Activated effector memory CD4-positive, alpha-beta T cell treated with Interleukin-2 at 50 U/mL for 16 hours (primary cell): ENCODE measurements around the gene PPFIA1.

Source experiments
- DNase-seq: peaks from one replicate; pipeline ENCODE4 v3.0.0-alpha.2; 2020

PPFIA1 gene

DNA sequence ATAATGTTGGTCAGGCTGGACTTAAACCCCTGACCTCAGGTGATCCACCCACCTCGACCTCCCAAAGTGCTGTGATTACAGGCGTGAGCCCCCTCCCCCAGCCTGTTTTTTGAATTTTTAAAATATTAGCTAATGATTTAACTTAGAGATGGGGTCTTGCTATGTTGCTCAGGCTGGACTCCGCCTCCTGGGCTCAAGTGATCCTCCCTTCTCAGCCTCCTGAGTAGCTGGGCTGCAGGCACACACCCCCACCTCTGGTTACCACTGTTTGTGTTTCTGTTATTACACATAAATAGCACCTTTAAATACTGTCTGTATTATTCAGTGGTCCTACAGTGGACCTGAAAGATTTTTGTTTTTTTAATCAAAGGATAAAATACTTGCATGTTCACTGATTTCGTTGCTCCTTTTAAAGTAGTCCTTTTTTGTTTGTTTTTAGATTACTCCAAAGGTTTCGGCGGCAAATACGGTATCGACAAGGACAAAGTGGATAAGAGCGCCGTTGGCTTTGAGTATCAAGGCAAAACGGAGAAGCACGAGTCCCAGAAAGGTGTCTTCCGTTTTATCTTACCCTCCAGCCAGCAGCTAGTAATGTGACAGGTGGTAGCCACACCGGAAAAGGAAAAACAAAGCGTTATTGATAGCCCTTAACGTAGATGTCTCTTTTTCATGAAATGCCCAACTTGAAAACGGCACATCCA lies 149.0 kb downstream of the PPFIA1 start:
- DNase-seq: no peak

DNA sequence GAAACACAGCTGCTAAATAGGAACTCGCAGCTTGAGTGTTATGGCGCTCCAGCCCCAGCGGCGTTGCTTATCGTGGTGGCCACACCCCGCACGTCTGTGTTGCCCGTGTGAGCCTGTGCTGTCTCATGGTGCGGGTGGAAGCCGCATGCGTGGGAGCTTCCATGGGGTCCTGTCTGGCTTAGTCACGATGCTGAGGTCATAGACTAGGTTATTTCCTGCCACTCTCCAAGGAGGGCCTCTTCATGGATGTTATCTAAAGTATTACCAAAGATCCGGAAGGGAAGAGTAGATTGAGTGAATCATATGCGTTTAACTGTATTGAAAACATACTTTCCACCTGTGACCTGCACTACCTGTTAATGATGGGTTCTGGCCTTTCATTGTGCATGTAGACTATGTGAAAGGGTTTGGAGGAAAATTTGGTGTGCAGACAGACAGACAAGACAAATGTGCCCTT lies 149.5 kb downstream of the PPFIA1 start:
- DNase-seq: no peak

DNA sequence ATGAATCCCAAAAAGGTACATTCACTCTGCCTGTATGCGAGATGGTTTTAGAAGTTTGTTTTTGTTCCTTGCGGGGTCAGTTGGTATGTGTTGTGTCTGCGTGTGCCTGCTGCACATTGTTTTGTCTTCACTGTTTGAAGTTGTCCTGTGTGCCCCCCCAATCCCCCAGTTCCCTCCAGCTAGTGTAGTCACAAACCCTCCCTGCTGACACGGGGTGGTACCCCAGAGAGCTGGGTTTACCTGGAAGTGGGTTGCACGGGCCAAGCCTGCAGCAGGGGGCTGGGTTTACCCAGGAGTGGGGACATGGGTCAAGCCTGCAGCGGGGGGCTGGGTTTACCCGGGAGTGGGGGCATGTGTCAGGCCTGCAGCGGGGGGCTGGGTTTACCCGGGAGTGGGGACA lies 150.0 kb downstream of the PPFIA1 start:
- DNase-seq: no peak

DNA sequence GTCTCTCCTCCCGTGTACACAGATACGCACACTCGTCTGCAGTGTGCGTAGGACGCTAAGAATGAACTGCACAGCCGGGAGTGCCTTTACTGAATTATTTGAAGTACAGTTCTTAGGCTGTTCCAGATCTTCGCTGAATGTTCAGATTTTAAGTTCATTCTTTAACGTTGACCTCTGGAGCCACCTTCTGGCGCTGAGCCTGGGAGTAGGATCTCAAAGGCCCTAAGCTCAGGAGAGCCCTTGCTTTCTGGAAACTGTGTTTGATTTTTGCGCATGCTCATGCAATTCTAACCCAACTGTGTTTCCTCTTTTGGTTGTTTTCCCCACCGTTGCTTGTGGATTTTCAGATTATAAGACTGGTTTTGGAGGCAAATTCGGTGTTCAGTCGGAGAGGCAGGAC lies 150.6 kb downstream of the PPFIA1 start:
- no peak for DNase-seq

DNA sequence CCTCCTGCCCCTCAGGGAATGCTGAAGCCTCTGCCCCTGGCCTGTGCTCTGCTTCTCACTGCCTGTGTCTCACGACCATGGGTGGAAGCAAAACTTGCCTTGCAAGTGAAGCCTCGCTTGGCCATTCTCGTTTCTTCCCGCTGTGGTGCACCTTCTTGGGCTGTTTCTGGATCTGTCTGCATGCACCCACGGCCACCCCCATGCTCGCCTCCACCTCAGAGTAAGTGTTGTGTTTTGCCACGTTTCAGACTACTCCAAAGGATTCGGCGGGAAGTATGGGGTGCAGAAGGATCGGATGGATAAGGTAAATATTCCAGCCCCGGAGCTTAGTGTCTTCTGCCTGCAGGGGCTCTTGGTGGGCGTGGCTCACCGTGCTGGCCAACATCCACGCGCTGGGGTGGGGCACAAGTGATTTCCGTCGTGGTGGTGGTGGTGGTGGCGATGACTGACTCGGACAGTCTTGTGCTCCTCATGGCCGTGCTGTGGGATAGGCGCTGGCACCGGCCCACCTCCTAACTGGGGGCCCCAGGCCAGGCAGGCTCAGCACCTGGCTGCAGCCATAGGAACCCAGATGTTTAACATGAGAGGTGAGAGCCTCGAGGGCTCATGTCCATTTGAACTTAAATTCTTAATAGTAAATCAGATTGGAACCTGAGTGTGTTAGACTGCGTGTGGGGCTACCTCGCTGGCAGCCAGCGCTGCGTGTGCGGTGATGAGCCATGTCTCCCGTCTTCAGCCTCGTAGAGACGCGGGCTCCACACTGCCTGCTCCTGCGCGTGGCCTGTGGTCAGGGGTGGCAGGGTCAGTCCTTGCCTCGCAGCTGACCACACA lies 152.4 kb downstream of the PPFIA1 start:
- DNase-seq: no peak

DNA sequence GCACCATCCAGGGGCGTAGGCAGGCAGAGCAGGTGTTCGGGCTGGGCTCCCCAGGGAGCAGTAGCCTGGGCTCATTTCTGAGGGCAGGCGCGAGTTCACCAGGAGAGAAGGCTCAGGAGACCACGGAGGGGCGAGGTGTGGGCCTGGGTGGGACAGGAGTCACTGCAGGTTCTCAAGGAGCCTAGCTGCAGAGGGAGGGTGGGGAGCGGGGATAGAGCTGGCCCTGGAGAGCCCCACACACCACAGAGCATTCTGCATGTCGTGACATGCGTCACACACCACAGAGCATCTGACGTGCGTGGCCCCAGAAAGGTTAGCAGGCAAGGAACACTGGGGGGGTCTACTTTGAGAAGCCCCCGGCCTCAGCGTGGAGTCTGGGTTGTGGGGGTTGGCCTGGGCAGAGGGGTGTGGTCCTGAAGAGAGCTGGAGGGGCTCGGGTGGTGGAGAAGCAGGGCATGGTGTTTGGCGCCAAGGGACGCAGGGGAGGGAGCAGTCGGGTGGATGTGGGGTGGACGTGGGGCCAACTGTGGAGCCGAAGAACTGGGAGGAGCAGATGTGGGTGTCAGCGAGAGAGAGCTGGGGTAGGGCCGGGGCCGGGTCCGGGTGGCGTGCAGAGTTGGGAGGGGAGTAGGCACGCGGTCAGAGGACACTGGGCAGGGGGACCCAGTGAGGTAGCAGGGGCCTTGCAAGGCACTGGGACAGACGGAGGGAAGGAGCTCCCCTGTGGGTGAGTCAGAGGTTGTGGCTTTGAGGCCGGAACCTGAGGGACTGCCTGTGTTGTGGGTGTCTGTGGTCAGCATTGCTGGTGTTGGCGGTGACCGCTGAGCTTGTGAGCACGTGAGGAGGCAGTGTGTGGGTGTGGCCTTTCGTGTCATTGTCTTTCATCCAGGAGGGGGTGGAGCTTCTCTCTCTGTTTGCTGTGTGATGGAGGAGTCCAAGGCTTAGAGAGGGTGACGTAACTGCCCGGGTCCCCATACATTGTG lies 153.3 kb downstream of the PPFIA1 start:
- no peak for DNase-seq

DNA sequence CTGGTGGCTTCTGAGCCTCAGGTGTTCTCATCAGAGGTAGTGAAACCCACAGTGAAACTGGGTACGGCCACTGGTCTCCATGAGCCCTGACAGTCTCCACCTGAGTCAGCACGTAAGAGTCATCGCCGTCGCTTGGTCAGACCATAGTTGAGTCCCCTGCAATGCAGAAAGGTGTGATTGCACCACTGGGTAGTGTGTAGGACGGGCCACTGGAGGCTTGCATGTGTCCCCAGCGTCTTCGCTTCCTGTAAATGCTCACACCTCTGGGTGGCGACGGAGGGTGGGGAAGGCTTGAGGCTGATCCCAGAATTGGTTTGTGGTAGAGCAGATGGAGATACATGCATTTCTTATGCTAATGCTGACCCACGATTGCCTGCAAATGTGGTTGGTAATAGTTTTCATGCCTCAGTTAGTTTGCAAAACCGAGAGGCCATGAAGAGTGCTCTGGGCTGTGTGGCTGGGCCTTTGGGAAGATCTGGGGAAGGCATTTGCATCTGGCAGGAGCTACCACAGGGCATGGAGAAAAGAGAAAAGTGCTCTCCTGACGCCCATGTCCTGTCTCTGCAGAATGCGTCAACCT lies 154.4 kb downstream of the PPFIA1 start:
- no peak for DNase-seq

DNA sequence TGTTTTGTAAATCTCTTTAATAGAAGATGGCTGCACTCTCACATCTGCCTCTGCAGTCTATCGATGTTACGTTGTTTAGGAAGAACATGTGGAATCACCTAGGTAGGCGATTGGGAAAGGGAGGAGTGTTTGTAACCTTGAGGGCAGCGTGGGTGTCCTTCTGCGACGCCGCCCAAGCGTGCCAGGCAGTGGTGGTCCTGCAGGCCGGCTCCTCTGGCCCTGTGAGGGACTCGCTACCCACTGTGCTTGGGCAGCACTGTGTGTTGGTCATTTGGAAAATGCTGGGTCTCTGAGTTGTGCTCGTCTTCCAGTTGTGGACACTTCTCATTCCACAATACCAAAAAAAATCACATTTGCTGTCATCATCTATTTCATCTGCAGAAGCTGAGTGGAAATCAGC lies 156.9 kb downstream of the PPFIA1 start:
- DNase-seq: no peak

DNA sequence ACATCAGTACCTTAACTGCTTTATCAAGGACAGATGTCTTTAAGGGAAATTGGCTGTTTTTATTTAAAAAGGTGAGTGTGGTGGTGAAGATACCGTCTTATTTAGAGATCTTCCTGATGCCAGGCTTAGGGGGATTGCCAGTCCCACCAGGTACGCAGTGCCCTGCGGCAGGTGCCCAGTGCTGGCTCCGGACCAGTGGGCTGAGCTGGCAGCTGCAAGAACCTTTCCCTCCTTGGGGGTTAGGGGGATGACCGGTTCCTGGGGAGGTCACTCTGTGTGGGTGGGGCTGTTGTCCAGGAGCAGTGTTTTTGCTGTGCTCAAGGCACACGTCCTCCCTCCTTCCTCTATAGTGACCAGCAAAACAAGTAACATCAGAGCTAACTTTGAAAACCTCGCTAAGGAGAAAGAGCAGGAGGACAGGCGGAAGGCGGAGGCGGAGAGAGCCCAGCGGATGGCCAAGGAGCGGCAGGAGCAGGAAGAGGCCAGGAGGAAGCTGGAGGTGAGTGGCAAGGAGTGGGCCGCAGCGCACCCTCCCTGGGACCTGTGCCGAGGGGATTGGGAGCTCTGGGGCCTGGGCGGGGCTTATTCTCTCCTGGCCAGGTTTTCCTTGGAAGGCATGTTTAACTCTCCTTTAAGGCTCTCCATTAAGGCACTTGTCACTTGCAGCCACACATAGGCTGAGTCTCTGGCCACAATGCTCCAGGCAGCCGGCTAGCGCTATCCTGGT lies 158.4 kb downstream of the PPFIA1 start:
- DNase-seq: no peak

DNA sequence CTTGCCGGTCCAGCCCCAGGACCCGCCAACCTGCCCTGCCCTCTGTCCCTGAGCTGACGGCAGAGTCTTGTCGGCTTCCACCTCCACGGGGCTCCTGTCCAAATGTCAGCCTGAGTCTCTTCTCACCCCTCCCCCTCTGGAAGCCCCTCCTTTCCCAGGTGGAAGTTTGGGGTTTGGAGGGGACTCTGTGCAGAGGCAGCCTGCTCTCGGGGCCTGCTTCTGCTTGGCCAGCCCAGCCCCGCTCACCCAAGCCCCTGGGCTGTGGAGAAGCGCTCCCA lies 158.9 kb downstream of the PPFIA1 start:
- no peak for DNase-seq

DNA sequence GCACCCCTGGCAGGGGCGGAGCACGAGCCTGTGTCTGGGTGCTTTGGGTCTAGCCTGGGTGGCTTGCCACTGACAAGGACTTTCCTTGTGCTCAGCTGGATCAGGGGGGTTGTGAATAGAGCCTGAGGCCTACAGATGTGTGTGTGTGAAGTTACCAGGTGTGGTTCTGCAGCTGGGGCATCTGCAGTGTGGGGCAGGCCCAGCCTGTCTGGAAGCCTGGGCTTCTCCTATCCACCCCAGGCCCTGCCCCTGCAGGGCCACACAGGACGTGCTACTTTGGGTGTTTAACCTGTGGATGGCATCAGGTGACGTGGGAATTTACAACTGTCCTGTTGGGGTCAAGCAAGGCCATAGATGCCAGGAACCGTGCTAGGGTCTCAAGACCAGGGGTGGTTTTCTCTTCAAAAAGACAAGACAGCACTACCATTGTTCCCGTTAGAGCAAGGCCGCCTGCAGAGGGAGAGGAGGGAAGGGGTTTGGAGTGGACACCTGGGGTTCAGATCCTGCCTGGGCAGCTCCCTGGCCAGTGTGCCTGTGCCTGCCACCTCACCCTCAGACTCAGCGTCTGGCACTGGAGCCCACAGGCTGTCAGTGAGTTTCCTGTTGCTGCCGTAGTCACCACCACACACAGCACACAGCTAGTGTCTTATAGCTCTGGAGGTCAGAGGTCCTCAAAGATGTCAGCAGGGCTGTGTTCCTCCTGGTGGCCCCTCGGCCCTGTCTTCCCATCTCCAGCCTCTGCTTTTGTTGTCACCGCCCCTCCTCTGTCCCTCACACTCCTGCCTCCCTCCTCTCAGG lies 159.4 kb downstream of the PPFIA1 start:
- DNase-seq: no peak

DNA sequence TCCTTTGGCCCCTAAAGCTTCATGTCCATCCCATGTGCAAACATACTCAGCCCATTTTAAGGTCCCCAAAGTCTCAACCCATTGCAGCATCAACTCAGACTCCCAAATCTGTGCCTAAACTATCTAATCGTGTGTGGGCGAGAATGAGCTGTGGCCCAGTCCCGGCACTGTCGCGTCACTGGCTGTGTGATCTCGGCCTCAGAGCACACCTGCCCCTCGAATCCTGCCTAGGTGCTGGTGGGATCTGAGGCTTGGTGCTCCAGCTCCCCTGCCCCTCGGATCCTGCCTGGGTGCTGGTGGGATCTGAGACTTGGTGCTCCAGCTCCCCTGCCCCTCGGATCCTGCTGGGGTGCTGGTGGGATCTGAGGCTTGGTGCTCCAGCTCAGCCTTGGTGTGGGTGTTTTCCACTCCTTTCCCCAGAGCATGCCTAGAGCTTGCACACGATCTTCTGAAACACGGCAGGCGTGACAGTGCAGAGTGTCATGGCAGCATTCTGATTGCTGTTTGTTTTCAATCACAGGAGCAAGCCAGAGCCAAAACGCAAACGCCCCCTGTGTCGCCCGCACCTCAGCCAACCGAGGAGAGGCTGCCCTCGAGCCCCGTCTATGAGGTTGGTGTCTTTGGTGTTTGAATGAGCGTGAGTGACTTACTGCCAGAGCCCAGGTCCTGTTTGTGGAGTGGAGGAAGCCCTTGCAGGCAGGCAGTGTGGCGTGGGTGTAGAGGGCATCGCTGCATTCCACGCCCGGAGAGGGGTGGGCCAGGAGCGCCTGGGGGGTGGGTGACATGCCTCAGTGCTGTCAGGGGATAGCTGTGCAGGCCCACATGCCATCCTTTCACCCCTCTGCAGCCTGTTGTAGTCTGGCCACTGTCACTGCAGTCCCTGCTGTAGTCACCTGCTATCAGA lies 160.4 kb downstream of the PPFIA1 start:
- DNase-seq: no peak

DNA sequence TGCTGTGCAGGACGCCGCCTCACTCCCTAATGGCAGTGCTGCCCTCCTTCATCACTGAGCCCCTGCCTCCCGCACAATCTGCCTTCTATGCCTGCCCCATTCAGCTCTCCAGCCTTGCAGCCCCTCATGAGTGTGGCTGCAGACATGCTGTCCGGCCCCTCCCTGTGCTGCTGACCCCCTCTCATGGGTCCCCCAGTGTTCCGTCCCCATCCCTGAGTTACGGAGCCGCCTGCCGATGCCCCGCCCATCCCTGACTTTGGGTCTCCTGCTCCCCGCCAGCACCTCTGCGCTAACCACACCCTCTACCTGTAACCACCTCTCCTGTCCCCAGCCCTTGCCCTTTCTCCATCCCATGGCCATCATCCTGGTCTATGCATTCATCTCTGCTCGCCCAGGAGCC lies 161.1 kb downstream of the PPFIA1 start:
- no peak for DNase-seq

DNA sequence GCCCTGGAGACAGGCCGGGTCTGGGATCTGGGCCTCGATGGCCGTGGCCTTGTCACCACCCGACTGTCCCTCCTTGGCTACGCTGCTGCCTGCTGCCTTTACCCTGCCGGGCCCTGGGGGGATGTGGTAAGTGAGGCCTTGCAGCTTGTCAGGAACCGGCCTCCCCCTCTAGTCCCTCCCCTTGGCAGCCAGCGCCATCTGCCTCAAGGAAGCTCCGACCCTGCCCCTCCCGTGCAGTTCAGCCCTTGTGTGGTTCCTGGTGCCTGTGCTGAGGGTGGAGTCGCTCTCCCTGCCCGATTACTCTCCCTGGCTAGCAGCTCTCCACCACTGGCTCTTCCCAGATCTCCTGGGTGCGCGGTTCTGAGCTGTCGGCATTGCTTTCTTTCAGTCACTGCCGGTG lies 161.6 kb downstream of the PPFIA1 start:
- DNase-seq: no peak

DNA sequence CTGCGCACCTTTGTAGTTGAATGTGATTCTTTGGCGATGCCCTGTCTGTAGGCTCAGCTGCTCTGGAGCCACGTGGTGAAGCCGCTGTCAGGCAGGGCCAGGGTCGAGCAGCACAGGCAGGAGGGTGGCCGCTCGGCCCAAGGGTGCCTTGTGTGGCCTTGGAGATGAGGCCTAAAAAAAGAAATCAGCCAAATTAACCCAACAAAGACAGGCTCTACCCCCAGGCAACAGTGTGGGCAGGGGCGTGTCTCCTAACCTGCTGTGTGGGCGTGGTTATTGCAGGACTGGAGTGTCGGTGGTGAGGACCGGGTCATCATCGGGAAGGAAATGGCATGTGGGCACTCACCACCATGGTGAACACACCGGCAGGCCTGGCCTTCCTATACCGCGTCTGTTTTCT lies 162.1 kb downstream of the PPFIA1 start:
- no peak for DNase-seq

DNA sequence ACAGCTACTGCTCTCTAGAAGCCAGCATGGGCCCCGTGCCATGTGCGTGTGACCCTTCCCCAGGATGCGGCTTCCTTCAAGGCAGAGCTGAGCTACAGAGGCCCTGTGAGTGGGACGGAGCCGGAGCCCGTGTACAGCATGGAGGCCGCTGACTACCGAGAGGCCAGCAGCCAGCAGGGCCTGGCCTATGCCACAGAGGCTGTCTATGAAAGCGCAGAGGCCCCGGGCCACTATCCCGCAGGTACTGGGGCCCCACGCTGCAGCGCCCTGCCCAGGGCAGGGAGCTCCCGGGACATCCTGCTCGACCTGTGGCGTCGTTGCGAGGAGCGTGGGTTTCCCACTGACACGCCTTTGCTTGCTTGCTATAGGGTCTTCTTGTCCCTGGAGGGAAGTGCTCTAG lies 162.5 kb downstream of the PPFIA1 start:
- DNase-seq: no peak

DNA sequence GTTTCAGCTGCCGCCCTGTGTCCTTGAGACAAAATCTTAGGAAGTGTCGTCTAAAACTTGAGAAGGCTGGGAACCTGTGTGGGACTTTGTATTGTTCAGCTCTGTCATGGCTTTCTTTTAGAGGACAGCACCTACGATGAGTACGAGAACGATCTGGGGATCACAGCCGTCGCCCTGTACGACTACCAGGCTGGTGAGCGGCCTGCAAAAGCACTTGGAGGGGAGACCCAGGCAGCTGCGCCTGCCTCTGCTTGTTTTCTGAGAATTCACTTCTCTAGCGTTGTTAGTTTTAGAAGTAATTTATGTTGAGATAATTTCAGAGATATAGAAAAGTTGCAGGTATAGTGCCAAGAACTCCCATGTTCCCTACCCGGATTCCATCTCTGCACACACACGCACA lies 163.0 kb downstream of the PPFIA1 start:
- no peak for DNase-seq
